Measurements from ENCODE around the gene ACAD8.

- no peak for TF ChIP-seq EZH2 (IDR thresholded peaks at IDR 0.05; ENCODE audit: low read length)
- TF ChIP-seq CTCF (optimal IDR thresholded peaks at IDR 0.05 in 1 of 3, IDR thresholded peaks at IDR 0.05 in 1 of 3, conservative IDR thresholded peaks at IDR 0.05 in 1 of 3; ENCODE audit: extremely low read depth in 1 of 3, insufficient read depth in 2 of 3, low read length in 3 of 3), result no peak
Measured at GRCh38 chr11:134258577-134258976, 5.2 kb downstream of the ACAD8 start.

Measured in keratinocyte (primary cell).